HG03565 (cell line): ENCODE data around the gene CFAP210.

Experiments
- ATAC-seq: cut with Tn5 transposase; IDR thresholded peaks from one replicate; pipeline ENCODE4 v1.9.1; 2021; ENCODE audit warnings: mild to moderate bottlenecking, moderate library complexity; ENCODE audit not compliant: unreplicated experiment

The CFAP210 gene

DNA sequence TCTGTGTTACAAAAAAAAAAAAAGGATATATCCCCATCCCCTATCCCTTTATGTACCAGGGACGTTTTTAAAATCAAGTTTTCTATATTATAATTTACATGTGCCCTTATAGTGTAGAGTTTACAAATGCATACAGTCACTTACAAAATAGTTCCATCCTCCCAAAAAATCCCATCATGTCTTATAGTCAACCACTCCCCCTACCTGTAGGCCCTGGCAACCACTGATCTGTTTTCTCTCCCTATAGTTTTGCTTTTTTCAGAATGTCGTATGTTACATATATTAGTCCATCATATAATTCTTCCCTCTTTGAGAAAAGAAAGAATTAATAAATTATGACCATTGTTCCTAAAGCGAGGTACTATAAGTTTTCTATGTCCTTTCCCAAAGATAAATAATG, 17.8 kb downstream of the CFAP210 start:
- ATAC-seq: no peak

DNA sequence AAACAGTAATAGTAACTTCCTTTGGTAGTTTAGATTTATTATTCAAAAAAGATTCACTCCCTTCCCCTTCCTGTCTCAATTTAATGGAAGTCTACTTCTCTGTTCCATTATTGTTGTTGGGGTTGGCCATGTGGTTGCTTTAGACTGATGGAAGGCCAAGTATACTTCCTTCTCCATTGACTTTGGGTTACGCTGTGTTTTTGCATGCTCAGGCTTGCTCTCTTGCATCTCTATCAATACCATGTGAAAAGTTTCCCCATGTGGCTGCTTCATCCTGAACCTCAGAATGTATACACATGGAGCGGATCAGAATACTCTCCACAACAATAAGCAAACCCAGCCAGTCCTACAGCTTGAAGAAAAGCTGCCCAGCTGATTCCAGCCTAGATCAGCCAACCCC, 20.3 kb downstream of the CFAP210 start:
- no peak for ATAC-seq

DNA sequence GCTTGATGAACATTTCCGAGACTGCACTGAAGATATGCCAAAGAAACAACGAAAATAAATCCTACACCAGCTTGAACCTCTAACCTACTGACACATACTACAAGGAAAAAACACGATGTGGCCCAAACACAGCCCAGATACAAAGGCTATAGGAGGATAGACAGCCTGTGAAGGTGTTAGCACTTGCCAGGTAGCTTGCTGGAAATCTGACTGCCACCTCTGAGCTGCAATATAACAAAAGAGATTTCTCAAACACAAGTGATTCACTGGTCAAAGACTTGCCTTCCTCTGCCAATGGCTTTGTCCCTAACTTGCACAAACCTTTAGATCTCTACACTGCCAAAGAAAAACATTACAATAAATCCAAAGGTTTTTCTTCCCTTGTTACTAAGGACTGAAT, 21.1 kb downstream of the CFAP210 start:
- ATAC-seq: no peak

DNA sequence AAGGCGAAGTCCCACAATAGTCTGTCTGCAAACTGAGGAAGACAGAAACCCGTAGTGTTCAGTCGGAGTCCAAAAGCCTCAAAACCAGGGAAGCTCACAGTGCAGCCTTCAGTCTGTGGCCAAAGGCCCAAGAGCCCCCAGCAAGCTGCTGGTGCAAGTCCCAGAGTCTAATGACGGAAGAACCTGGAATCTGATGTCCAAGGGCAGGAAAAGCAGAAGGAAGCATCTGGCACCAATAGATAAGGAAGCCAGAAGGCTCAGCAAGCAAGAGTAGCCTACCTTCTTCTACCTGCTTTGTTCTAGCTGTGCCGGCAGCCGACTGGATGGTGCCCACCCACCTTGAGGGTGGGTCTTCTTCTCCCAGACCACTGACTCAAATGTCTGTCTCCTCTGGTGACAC, 21.8 kb downstream of the CFAP210 start:
- no peak for ATAC-seq

DNA sequence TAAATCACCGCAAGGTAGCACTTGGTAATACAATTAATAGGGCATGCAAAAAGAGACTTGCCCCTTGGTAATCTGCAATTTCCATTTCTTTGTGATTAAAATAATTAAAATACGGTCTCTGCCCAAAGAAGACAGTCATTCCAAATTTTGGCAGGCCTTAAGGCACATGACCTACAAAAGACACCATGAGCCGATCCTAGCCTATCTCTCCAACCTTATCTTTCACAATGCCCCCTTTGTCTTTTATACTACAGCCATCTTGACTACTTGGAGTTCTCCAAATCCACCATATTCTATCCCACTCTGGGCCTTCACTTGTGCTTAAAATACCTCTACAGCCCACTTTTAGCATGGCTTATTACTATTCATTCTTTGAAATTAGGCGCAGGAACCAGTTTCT, 23.3 kb downstream of the CFAP210 start:
- no peak for ATAC-seq

DNA sequence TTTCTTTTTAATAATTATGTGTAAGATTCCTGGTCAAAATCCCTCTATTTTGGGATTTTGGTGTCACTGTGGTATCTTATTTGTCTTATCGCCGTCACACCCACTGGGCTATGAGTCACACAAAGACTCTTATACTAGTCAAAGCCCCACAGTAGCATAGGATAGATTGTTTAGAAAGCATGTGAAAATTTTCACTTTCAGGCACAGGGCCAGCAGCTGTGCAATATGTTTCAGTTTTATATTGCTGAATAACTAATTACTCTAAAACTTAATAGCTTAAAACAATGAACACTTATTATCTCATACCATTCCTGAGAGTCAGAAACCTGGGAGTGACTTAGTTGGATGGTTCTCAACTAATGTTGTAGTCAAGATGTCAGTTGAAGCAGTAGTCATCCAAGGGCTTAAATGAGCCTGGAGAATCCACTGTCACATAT, 24.0 kb downstream of the CFAP210 start:
- peak; percentile 51 for ATAC-seq

DNA sequence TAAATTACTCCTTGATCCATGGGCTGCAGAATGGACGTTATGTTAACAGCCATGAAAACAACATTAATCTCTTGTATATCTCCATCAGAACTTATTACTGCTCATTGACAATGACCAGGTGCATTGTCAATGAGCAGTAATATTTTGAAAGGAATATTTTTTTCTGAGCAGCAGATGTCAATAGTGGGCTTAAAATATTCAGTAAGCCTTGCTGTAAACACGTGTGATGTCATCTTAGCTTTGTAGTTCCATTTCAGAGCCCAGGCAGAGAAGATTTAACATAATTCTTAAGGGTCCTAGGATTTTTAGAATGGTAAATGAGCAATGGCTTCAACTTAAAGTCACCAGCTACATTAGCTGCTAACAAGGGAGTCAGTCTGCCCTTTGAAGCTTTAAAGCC, 26.6 kb downstream of the CFAP210 start:
- ATAC-seq: no peak

DNA sequence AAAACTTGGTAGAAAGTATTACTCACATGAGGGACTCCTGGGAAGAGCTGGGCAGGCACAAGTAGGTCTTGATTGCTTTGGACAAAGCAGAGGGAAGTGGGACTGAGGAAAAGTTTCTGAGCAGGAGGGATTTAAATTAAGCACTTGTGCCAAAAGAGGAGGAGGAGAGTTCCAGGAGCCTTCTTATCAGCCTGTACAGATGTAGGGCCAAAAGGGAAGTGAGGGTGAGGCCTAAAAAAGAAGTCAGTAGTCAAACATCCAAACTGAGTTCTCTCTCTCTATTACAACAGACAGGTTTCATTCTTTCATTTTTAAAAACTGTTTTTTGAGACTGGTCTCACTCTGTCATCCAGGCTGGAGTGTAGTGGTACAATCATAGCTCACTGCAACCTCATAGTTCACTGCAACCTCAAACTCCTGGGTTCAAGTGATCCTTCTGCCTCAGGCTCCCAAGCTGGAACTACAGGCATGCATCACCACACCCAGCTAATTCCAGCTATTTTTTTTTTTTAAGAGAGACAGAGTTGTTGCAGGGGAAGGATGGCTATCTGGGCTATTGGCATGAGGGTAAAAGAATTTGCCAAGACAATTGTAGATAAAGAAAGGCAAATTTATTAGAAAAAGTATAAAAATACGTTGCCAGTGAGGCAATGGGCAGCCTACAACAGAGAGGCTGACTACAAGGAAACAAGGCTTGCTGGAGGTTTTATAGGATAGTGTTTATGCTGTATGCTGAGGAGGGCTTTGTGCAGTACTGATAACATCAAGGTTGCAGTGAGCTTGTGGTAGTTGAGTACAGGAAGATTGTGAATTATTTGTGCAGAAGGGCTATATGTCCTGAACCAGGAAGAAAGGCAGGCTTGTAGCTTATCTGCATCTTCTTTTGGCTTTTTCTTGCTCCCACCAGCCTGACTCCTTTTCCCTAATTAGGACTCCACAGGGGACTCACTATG, 29.0 kb downstream of the CFAP210 start:
- no peak for ATAC-seq

DNA sequence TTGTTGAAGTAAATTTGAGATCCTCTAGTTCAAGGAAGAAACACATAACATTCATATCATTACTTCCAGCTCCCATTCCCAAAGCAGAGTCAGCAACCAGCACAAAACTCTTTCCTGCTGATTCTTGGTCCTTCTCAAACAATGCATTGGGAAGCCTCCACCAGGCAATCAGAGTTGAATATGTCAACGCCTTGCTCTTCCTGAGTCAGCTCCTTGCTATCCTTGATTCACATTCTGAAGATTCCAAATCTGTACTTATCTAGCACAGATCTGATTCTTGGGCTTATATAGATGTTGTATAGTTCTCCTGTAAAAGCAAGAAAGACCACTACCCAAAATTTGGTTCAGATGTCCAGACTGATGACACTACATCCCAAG, 29.6 kb downstream of the CFAP210 start:
- no peak for ATAC-seq

DNA sequence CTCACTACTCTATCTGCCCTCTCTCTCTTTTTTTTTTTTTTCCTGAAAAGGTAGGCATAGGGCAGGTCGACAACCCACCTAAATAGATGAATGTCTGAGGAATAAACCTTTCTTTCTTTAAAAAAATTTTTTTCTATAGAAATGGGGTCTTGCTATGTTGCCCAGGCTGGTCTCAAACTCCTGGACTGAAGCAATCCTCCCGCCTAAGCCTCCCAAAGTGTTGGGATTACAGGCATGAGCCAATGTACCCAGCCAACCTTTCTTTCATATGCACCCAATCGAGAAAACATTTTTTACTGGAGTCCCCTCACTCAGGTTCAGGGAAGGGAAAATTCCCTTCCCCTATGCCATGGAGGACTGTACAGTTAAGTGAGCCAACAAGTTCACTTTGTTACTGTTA, 31.0 kb downstream of the CFAP210 start:
- no peak for ATAC-seq

DNA sequence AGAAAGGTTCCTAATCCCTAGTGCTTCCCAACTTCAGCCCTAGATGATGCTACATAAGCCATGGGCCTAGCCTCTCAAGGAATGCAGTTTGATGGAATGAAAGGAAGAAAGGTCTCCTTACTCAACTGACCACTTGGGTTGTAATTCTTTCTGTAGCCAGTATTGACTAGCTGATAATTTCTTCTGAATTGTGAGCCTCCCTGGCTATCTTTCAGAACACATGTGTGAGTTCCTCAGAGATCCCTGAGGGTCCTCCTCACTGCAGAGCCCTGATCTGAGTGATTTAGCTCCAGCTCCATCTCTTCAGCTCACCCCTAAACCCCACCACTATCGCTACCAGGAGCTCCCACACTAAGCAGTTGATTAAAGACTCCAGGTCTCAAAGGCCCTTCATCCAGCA, 31.5 kb downstream of the CFAP210 start:
- ATAC-seq: no peak

DNA sequence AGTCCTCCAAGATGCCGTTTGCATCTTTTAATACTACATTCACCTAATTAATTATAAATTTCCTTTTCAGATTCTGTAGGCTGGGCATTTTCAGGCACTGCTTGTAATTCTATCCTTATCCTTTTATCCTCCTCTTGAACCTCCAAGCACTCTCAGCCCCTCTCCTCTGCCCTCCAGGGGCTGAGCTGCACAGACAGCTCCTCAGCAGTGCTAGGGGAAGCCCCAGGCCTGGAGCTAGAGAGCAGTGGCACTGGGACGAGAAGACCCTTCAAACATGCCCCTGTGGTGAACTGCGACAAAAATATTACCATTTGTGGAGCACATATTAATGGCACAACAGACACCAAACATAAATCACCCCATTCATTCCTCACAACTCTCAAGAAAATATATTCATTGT, 32.9 kb downstream of the CFAP210 start:
- no peak for ATAC-seq

DNA sequence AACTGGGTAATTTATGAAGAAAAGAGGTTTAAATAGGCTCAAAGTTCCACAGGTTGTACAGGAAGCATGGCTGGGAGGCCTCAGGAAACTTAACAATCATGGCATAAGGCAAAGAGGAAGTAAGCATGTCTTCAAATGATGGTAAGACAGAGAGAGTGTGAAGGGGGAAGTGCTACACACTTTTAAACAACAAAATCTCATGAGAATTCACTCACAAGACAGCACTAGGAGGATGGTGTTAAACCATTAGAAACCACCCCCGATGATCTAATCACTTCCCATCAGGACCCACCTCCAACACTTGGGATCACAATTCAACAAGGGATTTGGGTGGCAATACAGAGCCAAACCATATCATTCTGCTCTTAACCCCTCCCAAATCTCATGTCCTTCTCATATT, 34.9 kb downstream of the CFAP210 start:
- no peak for ATAC-seq

DNA sequence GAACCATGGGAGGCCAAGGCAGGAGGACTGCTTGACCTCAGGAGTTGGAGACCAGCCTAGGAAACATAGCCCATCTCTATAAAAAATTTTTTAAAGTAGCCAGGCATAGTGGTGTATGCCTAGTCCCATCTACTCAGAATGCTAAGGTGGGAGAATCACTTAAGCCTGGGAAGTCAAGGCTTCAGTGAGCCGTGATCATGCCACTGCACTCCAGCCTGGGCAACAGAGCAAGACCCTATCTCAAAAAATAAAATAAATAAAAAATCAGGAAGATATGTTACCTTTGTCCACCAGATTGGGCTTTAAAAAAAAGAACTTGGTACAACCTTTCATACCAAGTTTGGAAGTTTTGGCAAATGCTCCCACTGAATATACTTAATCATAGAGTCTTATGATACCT, 35.3 kb downstream of the CFAP210 start:
- no peak for ATAC-seq

DNA sequence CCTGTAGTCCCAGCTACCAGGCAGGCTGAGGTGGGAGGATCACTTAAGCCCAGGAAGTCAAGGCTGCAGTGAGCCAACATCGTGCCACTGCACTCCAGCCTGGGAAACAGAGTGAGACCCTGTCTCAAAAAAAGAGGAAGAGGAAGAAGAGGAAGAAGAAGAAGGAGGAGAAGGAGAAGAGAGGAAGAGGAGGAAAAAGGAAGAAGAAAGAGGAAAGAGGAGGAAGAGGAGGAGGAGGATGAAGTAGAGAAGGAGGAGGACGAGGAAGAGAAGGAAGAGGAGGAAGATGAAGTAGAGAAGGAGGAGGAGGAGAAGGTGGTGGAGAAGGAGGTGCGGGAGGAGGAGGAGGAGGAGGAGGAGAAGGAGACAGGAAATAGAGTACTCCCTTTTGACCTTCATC, 38.0 kb downstream of the CFAP210 start:
- ATAC-seq: no peak

DNA sequence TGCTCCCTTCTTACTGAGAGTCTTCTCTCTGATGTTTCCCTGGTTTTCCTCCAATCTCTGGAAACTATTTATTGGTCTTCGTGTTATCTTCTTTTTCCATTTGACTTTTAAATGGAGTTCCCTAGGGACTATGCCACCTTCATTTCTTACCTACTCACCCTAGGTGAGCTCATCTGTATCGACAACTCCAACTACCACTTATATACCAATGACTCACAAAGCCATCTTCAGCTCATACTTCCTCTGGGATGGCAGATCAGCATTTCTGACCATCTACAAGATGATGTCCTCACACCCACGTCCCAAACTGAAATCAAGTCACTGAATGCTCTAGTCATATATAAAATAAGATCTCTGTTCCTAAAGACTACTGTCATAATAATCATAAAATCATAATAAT, 40.6 kb downstream of the CFAP210 start:
- no peak for ATAC-seq

DNA sequence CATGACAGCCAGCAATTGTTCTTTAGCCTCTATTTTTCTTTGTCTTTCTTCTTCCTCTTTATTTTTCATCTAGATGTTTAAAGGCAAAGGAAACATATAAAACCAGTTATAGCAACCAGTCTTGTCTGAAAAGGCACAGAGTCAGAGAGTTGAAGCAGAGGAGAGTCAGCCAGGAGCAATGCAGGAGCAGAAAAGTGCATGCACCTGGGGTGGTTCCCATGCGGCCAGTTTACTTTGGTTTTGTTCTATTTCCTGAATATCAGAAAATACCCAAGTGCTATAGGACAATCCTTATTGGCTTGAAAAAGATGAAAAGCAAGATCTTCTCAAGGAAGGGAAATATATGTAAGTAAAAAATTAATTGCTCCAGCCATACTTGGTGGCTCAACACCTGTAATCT, 44.9 kb downstream of the CFAP210 start:
- ATAC-seq: no peak

DNA sequence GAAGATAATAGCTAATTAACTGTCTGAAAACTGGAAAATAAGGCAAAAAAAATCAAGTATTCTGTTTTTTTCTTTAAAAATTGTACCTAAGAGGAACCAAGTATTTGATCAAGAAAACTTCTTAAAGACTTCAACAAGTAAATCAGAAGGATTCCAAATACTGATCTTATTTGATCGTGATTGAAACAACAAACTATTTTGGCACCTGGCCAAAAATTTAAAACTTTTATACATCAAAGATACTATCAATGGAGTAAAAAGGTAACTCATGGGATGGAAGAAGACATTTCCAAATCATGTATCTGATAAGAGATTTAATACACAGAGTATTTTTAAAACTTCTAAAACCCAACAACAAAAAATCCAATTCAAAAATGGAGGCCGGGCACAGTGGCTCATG, 46.7 kb downstream of the CFAP210 start:
- no peak for ATAC-seq

DNA sequence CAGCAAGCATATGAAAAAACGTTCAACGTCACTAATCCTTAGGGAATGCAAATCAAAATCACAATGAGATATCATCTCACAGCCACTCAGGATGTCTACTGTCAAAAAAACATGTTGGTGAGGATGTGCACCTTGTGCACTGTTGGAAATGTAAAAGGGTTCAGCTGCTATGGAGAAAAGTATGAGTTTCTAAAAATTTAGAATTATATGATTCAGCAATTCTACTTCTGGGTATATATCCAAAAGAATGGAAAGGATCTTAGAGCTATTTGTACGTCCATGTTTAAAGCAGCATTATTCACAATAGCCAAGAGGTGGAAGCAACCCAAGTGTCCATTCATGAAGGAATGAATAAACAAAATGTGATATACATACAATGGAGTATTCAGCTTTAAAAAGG, 50.0 kb downstream of the CFAP210 start:
- no peak for ATAC-seq

DNA sequence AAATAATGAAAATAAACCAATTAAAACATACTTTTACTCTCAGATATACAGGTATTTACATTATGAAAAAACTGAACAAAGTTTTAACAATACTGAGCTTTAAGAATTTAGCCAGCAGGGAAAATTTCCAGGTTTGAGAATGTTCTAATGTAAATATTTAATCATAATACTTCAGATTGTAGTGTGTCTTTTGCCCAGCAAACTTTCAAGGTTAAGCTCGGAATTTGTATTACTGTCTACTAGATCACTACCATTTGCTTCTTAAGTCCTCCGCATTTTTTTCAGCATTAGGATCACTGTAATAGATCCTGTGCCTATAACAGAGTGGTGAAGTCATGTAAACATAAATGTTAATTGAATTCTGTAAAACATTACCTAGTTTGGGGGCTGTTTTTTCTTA, 52.7 kb downstream of the CFAP210 start:
- no peak for ATAC-seq

DNA sequence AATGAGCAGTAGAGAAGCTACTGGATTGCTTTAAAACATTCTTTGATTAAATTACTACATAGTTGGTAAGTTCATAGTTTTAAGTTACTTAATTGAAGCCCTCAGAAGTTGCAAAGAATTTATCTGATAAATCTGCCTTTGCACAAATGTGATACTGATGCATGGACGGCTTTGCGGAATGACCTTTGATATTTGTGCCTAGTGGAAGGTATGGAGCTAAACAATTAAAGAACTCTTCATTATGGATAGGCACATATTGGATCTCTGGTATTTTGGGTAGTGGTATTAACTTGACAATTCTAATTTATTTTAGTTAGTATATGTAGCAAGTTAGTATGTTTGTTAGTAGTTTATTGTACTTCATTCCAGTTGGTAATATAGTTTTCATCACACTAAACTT, 54.1 kb downstream of the CFAP210 start:
- ATAC-seq: no peak

DNA sequence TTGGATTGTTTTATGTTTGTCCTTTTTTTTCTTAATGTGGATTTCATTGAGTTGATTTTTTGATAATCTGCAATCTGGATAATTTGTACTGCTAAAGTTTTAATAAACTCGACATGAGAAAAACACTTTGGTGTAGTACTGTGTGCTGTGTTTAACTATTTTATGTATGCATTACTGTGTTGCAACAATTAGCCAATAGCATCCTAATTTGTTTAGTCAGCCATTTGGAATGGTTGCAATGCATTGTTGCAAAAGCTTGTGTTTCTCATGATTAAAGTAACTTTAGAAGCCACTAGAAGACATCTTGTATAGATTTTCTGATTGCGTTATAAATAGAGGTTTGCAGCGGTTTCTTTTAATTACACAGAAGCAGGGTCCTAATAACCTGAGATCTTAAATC, 56.6 kb downstream of the CFAP210 start:
- no peak for ATAC-seq
